ENCODE results near the gene ANKMY1.

DNA sequence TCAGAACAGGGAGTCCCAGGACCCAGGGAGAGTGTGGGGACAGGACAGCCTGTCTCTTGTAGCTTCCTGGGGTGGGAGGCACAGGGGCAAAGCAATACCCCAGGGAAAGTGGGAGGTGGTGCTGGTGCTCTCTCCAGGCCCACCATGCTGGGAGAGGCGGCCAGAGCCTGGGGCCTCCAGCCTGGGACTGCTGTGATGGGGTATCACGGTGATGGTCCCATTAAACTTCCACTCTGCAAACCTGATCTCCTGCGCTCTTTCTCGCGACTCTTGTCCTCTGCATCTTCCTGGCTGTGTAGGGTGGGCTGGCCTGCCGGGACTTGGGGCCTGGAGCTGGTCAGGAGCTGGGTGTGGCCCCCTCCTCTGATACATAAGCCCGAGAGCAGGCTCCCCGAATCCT is 20.7 kb upstream of the ANKMY1 start:
- TF ChIP-seq, protein P1, sequence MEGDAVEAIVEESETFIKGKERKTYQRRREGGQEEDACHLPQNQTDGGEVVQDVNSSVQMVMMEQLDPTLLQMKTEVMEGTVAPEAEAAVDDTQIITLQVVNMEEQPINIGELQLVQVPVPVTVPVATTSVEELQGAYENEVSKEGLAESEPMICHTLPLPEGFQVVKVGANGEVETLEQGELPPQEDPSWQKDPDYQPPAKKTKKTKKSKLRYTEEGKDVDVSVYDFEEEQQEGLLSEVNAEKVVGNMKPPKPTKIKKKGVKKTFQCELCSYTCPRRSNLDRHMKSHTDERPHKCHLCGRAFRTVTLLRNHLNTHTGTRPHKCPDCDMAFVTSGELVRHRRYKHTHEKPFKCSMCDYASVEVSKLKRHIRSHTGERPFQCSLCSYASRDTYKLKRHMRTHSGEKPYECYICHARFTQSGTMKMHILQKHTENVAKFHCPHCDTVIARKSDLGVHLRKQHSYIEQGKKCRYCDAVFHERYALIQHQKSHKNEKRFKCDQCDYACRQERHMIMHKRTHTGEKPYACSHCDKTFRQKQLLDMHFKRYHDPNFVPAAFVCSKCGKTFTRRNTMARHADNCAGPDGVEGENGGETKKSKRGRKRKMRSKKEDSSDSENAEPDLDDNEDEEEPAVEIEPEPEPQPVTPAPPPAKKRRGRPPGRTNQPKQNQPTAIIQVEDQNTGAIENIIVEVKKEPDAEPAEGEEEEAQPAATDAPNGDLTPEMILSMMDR (conservative IDR thresholded peaks at IDR 0.05; ENCODE audit: low read depth, low read length) = no peak
- TF ChIP-seq EZH2phosphoT487 (IDR thresholded peaks at IDR 0.05; ENCODE audit: borderline replicate concordance, low read length) = no peak
- TF ChIP-seq EZH2 (IDR thresholded peaks at IDR 0.05; ENCODE audit: low read length, unreplicated experiment) = no peak

Data from PC-3 (cell line).